ENCODE measurements around the gene DLD. TPM values are rescaled to one million over a fixed set of nuclear protein-coding genes. Genes with fewer than 3 reads are reported as not detected.

Gene DLD
- total and polyA plus RNA-seq, 9 of the 15 experiments (the other 6 are each of a cell fraction or from before 2014, with no cell fraction given) = 130 to 639 (median 247) TPM

DNA sequence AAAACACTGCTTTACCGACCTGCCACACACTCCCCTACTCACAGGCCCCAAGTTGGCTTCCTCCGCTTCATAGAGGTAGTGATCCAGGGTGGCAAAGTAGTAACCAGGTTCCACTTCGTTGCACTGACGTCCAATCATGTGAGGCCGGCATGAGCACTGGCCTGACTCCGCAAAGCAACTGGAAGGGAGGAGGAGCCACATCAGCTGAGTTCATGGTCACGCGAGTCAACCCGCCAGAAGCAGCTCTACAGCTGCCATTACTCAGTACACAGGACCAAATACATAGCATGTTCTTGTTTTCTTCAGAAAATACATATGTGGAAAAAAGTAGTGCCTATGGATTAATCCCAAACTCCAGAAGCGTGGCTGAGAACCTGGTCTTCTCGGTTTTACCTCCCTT is 73.5 kb downstream of the DLD start:
- ATAC-seq = no peak; the same call in 2 of the 3 replicates
- POLR2A ChIA-PET = interaction anchor here (0.9 to 2.3 kb wide), 3 partner anchors 12 to 38 kb away, joined by 3 to 5 read pairs (median 5); no protein-coding TSS in a partner anchor
- no peaks in the 10 kb centered on the region; a peak in 1 of 5 replicates for H3K27me3 ChIP-seq (ENCODE audit: control insufficient read depth in 2 of 2, insufficient read depth in 2 of 2, low read length in 2 of 2)
- no peaks in the 10 kb centered on the region for H3K9me1 ChIP-seq (ENCODE audit: control insufficient read depth, insufficient read depth, low read length)
- no peak for FAIRE-seq
- no peaks in the 10 kb centered on the region for H3K79me2 ChIP-seq (ENCODE audit: control insufficient read depth, insufficient read depth, low read length)
- no peak overlapping the region for H3K27ac ChIP-seq (ENCODE audit: extremely low read depth, low read depth, low read length)
- H4K20me1 ChIP-seq (replicated peaks; ENCODE audit: control insufficient read depth, insufficient read depth, low read length) = 0 out of 2 replicates have a peak, but pooled peaks cover 3% of the 10 kb centered on the region
- H3K9me3 ChIP-seq (replicated peaks; ENCODE audit: control insufficient read depth, insufficient read depth, low read depth, low read length) = no peaks in the 10 kb centered on the region
- H2AFZ ChIP-seq (ENCODE audit: low read depth, low read length) = no peak overlapping the region
- no peaks in the 10 kb centered on the region for H3K4me1 ChIP-seq (replicated peaks in 1 of 2; ENCODE audit: control insufficient read depth in 2 of 2, insufficient read depth in 2 of 2, low read length in 2 of 2)
- TF ChIP-seq TBL1XR1 (IDR thresholded peaks at IDR 0.05; ENCODE audit: low read length in 2 of 2) = no peak
- TF ChIP-seq, protein P1, sequence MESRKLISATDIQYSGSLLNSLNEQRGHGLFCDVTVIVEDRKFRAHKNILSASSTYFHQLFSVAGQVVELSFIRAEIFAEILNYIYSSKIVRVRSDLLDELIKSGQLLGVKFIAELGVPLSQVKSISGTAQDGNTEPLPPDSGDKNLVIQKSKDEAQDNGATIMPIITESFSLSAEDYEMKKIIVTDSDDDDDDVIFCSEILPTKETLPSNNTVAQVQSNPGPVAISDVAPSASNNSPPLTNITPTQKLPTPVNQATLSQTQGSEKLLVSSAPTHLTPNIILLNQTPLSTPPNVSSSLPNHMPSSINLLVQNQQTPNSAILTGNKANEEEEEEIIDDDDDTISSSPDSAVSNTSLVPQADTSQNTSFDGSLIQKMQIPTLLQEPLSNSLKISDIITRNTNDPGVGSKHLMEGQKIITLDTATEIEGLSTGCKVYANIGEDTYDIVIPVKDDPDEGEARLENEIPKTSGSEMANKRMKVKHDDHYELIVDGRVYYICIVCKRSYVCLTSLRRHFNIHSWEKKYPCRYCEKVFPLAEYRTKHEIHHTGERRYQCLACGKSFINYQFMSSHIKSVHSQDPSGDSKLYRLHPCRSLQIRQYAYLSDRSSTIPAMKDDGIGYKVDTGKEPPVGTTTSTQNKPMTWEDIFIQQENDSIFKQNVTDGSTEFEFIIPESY (CRISPR knock-in tag; IDR thresholded peaks at IDR 0.05) = peak; percentile 66; the same call in 1 of the 2 replicates
- no TSS peak for BruUV-seq (replicated peaks)
- H3K4me2 ChIP-seq (ENCODE audit: insufficient read depth, low read length) = no peak overlapping the region
- H3K36me3 ChIP-seq (ENCODE audit: control insufficient read depth, insufficient read depth, low read length) = peaks cover 22% of the 10 kb centered on the region; the same call in 1 of the 3 replicates
- no peak overlapping the region for H3K4me3 ChIP-seq
- intact Hi-C loops (cut with micrococcal nuclease) = no loop called here
- H3K9ac ChIP-seq (ENCODE audit: insufficient read depth in 1 of 2, low read depth in 2 of 2, low read length in 2 of 2) = no peak overlapping the region
- in situ Hi-C loops (cut with MboI) = no loop called here
- CTCF ChIA-PET (ENCODE audit: low intra/inter-chr PET ratio) = no interaction called here
- WGBS (ENCODE audit: insufficient coverage, low coverage, missing lambda C conversion rate) = 69% methylated on average over 11 of the region's 11 CpGs
- DNase-seq (ENCODE audit: extremely low read depth in 1 of 4, low spot score in 3 of 4) = no peak

DNA sequence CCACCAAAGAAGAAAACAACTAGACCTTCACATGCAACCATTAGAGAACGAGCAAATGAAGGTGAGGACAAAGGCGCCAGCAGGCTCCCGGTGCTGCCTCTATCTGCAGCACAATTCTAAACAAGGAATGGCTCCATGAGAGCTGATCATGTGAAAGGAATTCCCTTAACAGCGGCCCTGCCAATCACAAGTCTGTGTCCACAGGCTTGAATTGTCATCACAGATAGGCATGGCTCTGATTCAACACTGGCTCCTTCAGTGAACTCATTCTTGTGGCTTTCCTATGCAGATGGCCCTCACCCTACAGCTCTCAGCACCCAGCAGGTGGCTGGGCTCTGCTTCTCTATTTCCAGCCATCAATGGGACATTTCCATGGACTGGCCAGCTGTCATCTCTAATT is 75.7 kb downstream of the DLD start:
- FAIRE-seq = no peak
- no TSS peak for BruUV-seq (replicated peaks)
- H3K9me3 ChIP-seq (replicated peaks; ENCODE audit: control insufficient read depth, insufficient read depth, low read depth, low read length) = no peaks in the 10 kb centered on the region
- WGBS (ENCODE audit: insufficient coverage, low coverage, missing lambda C conversion rate) = 45% methylated on average over 4 of the region's 4 CpGs
- CTCF ChIA-PET (ENCODE audit: low intra/inter-chr PET ratio) = no interaction called here
- H3K4me2 ChIP-seq (ENCODE audit: insufficient read depth, low read length) = no peak overlapping the region
- 0 out of 2 replicates have a peak, but pooled peaks cover 3% of the 10 kb centered on the region for H4K20me1 ChIP-seq (replicated peaks; ENCODE audit: control insufficient read depth, insufficient read depth, low read length)
- in situ Hi-C loops (cut with MboI) (no loop called here), intact Hi-C loops (cut with micrococcal nuclease) (no loop called here)
- DNase-seq (ENCODE audit: extremely low read depth in 1 of 4, low spot score in 3 of 4) = no peak
- ATAC-seq = peak; percentile 44
- no peak overlapping the region for H3K9ac ChIP-seq (ENCODE audit: insufficient read depth in 1 of 2, low read depth in 2 of 2, low read length in 2 of 2)
- H3K4me1 ChIP-seq (replicated peaks in 1 of 2; ENCODE audit: control insufficient read depth in 2 of 2, insufficient read depth in 2 of 2, low read length in 2 of 2) = peaks cover 0 to 7% of the 10 kb centered on the region in 2 experiments; a peak in 3 of 5 replicates
- H3K27me3 ChIP-seq (ENCODE audit: control insufficient read depth in 2 of 2, insufficient read depth in 2 of 2, low read length in 2 of 2) = no peaks in the 10 kb centered on the region; a peak in 1 of 5 replicates
- TF ChIP-seq, protein P2, sequence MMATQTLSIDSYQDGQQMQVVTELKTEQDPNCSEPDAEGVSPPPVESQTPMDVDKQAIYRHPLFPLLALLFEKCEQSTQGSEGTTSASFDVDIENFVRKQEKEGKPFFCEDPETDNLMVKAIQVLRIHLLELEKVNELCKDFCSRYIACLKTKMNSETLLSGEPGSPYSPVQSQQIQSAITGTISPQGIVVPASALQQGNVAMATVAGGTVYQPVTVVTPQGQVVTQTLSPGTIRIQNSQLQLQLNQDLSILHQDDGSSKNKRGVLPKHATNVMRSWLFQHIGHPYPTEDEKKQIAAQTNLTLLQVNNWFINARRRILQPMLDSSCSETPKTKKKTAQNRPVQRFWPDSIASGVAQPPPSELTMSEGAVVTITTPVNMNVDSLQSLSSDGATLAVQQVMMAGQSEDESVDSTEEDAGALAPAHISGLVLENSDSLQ (IDR thresholded peaks at IDR 0.05) = peak; percentile 69
- TF ChIP-seq FOXK2 (conservative IDR thresholded peaks at IDR 0.05 in 1 of 2, IDR thresholded peaks at IDR 0.05 in 1 of 2; ENCODE audit: low read depth in 2 of 2) = no peak
- H3K4me3 ChIP-seq = no peak overlapping the region
- peaks cover 16% of the 10 kb centered on the region; the same call in 1 of the 3 replicates for H3K36me3 ChIP-seq (ENCODE audit: control insufficient read depth, insufficient read depth, low read length)
- no peak overlapping the region for H3K27ac ChIP-seq (ENCODE audit: extremely low read depth, low read depth, low read length)
- H3K9me1 ChIP-seq (ENCODE audit: control insufficient read depth, insufficient read depth, low read length) = no peaks in the 10 kb centered on the region
- H2AFZ ChIP-seq (ENCODE audit: low read depth, low read length) = no peak overlapping the region
- H3K79me2 ChIP-seq (ENCODE audit: control insufficient read depth, insufficient read depth, low read length) = no peaks in the 10 kb centered on the region
- POLR2A ChIA-PET = interaction anchor here (0.6 to 1.2 kb wide), 4 partner anchors 17 to 46 kb away, joined by 3 read pairs; no protein-coding TSS in a partner anchor
